GM18858 (cell line): Measurements from ENCODE around the gene SLC4A4.

ENCODE experiments used
- ATAC-seq: cut with Tn5 transposase; IDR thresholded peaks from one replicate; pipeline ENCODE4 v1.9.1; 2021; ENCODE audit not compliant: unreplicated experiment

Gene SLC4A4

GRCh38 chr4:71466775-71467174, 128.0 kb downstream of the SLC4A4 start:
- ATAC-seq = no peak

GRCh38 chr4:71468116-71468710, 129.4 kb downstream of the SLC4A4 start:
- no peak for ATAC-seq

GRCh38 chr4:71469541-71469940, 130.7 kb downstream of the SLC4A4 start:
- no peak for ATAC-seq

- no peak for ATAC-seq
Observed at GRCh38 chr4:71470524-71470923, 131.7 kb downstream of the SLC4A4 start.

- no peak for ATAC-seq
Observed at GRCh38 chr4:71472946-71473345, 134.1 kb downstream of the SLC4A4 start.

GRCh38 chr4:71473541-71474240, 134.9 kb downstream of the SLC4A4 start:
- ATAC-seq = no peak

GRCh38 chr4:71474731-71475130, 135.9 kb downstream of the SLC4A4 start:
- ATAC-seq = no peak

- ATAC-seq = no peak
Observed at GRCh38 chr4:71476240-71476639, 137.4 kb downstream of the SLC4A4 start.

- ATAC-seq = no peak
Observed at GRCh38 chr4:71486550-71487343, 147.9 kb downstream of the SLC4A4 start.

- no peak for ATAC-seq
Observed at GRCh38 chr4:71487344-71487920, 148.6 kb downstream of the SLC4A4 start.

GRCh38 chr4:71494539-71494938, 155.7 kb downstream of the SLC4A4 start:
- ATAC-seq = no peak

GRCh38 chr4:71495454-71495853, 156.6 kb downstream of the SLC4A4 start:
- no peak for ATAC-seq

- no peak for ATAC-seq
Observed at GRCh38 chr4:71497078-71497477, 158.3 kb downstream of the SLC4A4 start.

- no peak for ATAC-seq
Observed at GRCh38 chr4:71498002-71498401, 159.2 kb downstream of the SLC4A4 start.

- no peak for ATAC-seq
Observed at GRCh38 chr4:71498625-71499024, 159.8 kb downstream of the SLC4A4 start.

GRCh38 chr4:71501992-71502391, 163.2 kb downstream of the SLC4A4 start:
- no peak for ATAC-seq

- no peak for ATAC-seq
Observed at GRCh38 chr4:71518283-71518989, 179.6 kb downstream of the SLC4A4 start.

GRCh38 chr4:71520308-71520707, 181.5 kb downstream of the SLC4A4 start:
- no peak for ATAC-seq

- ATAC-seq = no peak
Observed at GRCh38 chr4:71520850-71521249, 182.0 kb downstream of the SLC4A4 start.

- ATAC-seq = no peak
Observed at GRCh38 chr4:71524756-71525155, 185.9 kb downstream of the SLC4A4 start.
